BLaER1 (cell line): ENCODE data around the gene SLC41A1.

ENCODE experiments used
- H3K27ac ChIP-seq: shearing (Covaris generic); formaldehyde crosslinking; 2 replicates; pipeline ENCODE4 v1.8.1; 2022
- H3K27me3 ChIP-seq: shearing (Covaris generic); formaldehyde crosslinking; 2 replicates; pipeline ENCODE4 v1.8.1; 2022
- H3K36me3 ChIP-seq: shearing (Covaris generic); formaldehyde crosslinking; 2 replicates; pipeline ENCODE4 v1.8.1; 2022
- H3K4me1 ChIP-seq: shearing (Covaris generic); formaldehyde crosslinking; 2 replicates; pipeline ENCODE4 v1.8.1; 2022
- H3K4me2 ChIP-seq: shearing (Covaris generic); formaldehyde crosslinking; 2 replicates; pipeline ENCODE4 v1.8.1; 2022
- H3K4me3 ChIP-seq: shearing (Covaris generic); formaldehyde crosslinking; 2 replicates; pipeline ENCODE4 v1.8.1; 2022
- H3K9ac ChIP-seq: shearing (Covaris generic); formaldehyde crosslinking; 2 replicates; pipeline ENCODE4 v1.8.1; 2022
- H3K9me3 ChIP-seq: shearing (Covaris generic); formaldehyde crosslinking; 2 replicates; pipeline ENCODE4 v1.8.1; 2022
- H4K20me1 ChIP-seq: shearing (Covaris generic); formaldehyde crosslinking; 2 replicates; pipeline ENCODE4 v1.8.1; 2022
- Cebpa-rat ChIP-seq: shearing (Covaris generic); IDR thresholded peaks from 2 replicates; pipeline ENCODE4 v1.8.1; 2022

The SLC41A1 gene

GRCh38 chr1:205749234-205750137 lies 63.5 kb downstream of the SLC41A1 start:
- Histone ChIP-seq H3K4me2 (peak overlapping the region; percentile 92), H3K4me3 (peak overlapping the region; percentile 85), H4K20me1 (peaks cover 50% of the 10 kb centered on the region), H3K9me3 (no peaks in the 10 kb centered on the region), H3K9ac (peak overlapping the region; percentile 97), H3K27me3 (no peaks in the 10 kb centered on the region), H3K36me3 (peaks cover 22% of the 10 kb centered on the region; the same call in 1 of the 2 replicates), H3K27ac (peak overlapping the region; percentile 98), H3K4me1 (peaks cover 33% of the 10 kb centered on the region)
- no peak for TF ChIP-seq Cebpa-rat

DNA sequence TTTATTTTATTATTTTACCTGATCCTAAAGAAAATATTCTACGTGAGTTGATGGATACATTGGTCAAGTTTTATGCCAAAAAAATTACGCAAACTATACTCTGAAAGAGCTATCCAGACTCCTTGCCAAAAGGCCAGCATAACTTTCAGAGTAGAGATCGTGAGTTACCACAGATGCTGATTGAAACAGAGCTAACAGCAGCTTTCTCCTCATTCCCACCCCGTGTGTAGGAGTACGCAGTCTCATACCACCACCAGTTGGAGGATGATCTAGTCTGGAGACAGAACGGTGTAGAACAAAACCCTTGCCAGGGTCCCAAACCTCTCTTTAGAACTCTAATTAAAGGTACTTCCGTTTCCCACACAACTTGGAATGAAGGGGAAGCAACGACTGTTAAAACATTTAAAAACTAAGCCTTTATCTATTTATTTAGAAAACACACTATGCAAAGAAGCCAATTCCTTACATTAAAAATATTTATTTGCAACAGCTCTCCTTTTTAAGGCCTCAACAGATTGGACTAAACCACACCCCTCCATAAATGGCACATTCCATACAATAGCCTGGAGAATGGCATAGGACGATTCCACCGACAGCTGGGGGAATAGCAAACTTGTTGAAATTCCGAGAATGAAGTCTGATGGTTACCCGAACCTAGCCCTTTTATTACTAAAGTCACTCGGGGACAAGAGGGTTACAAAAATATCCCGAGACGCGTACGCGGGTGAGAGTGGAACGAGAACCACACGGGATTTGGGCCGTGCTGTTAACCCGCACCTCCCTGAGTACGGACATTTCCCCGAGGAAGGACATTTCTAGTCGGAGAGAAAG lies 64.4 kb downstream of the SLC41A1 start:
- peak overlapping the region; percentile 98 for H3K27ac ChIP-seq
- H4K20me1 ChIP-seq: peaks cover 59% of the 10 kb centered on the region
- H3K36me3 ChIP-seq: peaks cover 26% of the 10 kb centered on the region; the same call in 1 of the 2 replicates
- H3K4me3 ChIP-seq: peak overlapping the region; percentile 85
- H3K9ac ChIP-seq: peak overlapping the region; percentile 97
- H3K4me1 ChIP-seq: peaks cover 36% of the 10 kb centered on the region
- no peaks in the 10 kb centered on the region for H3K27me3 ChIP-seq
- H3K4me2 ChIP-seq: peak overlapping the region; percentile 92
- TF ChIP-seq Cebpa-rat: no peak
- no peaks in the 10 kb centered on the region for H3K9me3 ChIP-seq

- Histone ChIP-seq H3K4me2 (peak overlapping the region; percentile 92), H3K4me1 (peaks cover 49% of the 10 kb centered on the region), H3K27ac (no peak overlapping the region), H3K9ac (peak overlapping the region; percentile 32; the same call in 1 of the 2 replicates), H3K27me3 (no peaks in the 10 kb centered on the region), H3K36me3 (peaks cover 37% of the 10 kb centered on the region), H3K4me3 (peak overlapping the region; percentile 37), H3K9me3 (no peaks in the 10 kb centered on the region), H4K20me1 (peaks cover 76% of the 10 kb centered on the region)
- no peak for TF ChIP-seq Cebpa-rat
Observed at GRCh38 chr1:205746757-205747412, 66.1 kb downstream of the SLC41A1 start.

GRCh38 chr1:205744403-205744802 lies 68.6 kb downstream of the SLC41A1 start:
- Histone ChIP-seq H3K9me3 (no peaks in the 10 kb centered on the region), H3K27ac (no peak overlapping the region), H3K36me3 (peaks cover 61% of the 10 kb centered on the region), H3K27me3 (no peaks in the 10 kb centered on the region), H3K4me1 (peaks cover 54% of the 10 kb centered on the region), H4K20me1 (peaks cover 100% of the 10 kb centered on the region), H3K4me3 (no peak overlapping the region), H3K4me2 (no peak overlapping the region), H3K9ac (no peak overlapping the region)
- no peak for TF ChIP-seq Cebpa-rat

- no peak for TF ChIP-seq Cebpa-rat
- Histone ChIP-seq H4K20me1 (peaks cover 100% of the 10 kb centered on the region), H3K27ac (no peak overlapping the region), H3K9ac (no peak overlapping the region), H3K36me3 (peaks cover 65% of the 10 kb centered on the region), H3K9me3 (no peaks in the 10 kb centered on the region), H3K27me3 (no peaks in the 10 kb centered on the region), H3K4me1 (peaks cover 54% of the 10 kb centered on the region), H3K4me2 (no peak overlapping the region), H3K4me3 (no peak overlapping the region)
Observed at GRCh38 chr1:205743977-205744376, 69.0 kb downstream of the SLC41A1 start.

DNA sequence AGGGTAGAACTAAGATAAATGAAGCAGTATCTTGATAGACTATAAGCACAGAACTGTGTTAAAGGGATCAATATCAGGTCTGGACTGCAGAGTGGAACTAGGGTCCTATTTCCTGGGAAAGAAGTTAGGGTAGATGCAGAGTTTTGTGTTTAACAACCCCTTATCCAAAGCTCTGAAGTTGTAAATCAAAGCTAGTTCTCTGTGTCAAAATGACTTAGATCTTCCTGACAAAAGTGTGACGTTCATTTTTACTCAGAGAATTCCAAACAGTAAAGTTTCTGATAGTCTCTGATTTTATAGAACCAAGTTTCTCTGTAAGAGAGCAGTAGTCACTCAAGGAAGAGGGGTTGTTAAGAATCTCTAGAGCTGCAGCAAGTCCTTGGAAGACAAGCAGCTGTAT lies 71.3 kb downstream of the SLC41A1 start:
- Histone ChIP-seq H3K4me1 (peaks cover 36% of the 10 kb centered on the region), H3K27ac (no peak overlapping the region), H3K9ac (no peak overlapping the region), H3K4me2 (0 out of 2 replicates have a peak overlapping the region, but pooled peaks have one; percentile 4), H3K36me3 (peaks cover 76% of the 10 kb centered on the region), H3K9me3 (no peaks in the 10 kb centered on the region), H4K20me1 (peaks cover 100% of the 10 kb centered on the region), H3K27me3 (no peaks in the 10 kb centered on the region), H3K4me3 (no peak overlapping the region)
- no peak for TF ChIP-seq Cebpa-rat

DNA sequence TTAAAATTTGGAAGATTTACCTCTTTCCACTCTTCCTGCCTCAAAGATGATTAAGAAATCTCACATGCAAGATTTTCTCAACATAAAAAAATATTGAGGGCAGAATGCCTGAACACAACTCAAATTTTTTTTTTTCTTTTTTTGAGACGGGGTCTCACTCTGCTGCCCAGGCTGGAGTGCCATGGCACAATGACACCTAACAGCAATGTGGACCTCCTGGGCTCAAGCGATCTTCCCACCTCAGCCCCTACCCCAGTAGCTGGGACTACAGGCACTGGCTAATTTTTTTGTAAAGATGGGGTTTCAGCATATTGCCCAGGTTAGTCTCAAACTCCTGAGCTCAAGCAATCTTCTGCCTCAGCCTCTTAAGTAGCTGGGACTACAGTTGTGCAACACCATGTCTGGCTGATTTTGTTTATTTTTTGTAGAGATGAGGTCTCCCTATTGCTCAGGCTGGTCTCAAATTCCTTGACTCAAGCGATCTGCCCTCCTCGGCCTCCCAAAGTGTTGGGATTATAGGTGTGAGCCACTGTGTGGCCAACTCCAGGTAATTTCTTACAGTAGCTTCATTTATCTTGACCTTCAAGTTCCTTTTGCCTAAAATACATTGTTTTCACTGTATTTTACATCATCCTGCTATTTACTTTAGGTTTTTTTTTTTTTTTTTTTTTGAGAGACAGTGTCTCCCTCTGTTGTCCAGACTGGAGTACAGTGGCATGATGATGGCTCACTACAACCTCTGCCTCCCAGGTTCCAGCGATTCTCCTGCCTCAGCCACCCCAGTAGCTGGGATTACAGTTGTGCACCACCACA lies 73.4 kb downstream of the SLC41A1 start:
- no peak for TF ChIP-seq Cebpa-rat
- H3K27ac ChIP-seq: no peak overlapping the region

More for the DNA sequence above, 73.4 kb downstream of the SLC41A1 start:
- peaks cover 100% of the 10 kb centered on the region for H4K20me1 ChIP-seq
- peaks cover 78% of the 10 kb centered on the region for H3K36me3 ChIP-seq
- no peak overlapping the region for H3K9ac ChIP-seq
- H3K4me2 ChIP-seq: no peak overlapping the region
- H3K4me3 ChIP-seq: no peak overlapping the region
- H3K9me3 ChIP-seq: no peaks in the 10 kb centered on the region
- H3K27me3 ChIP-seq: no peaks in the 10 kb centered on the region
- peaks cover 21% of the 10 kb centered on the region for H3K4me1 ChIP-seq
